HepG2 (cell line): ENCODE measurements around the gene TRRAP. TPM values are rescaled to one million over a fixed set of nuclear protein-coding genes. Genes with fewer than 3 reads are reported as not detected.

Experiments used
- HOXA5 ChIP-seq: sonication (generic); formaldehyde crosslinking; IDR thresholded peaks from 2 replicates; pipeline ENCODE4 v1.4.0; 2020; ENCODE audit warnings: missing genetic modification reagents
- IRX3 ChIP-seq: sonication (generic); formaldehyde crosslinking; IDR thresholded peaks from 2 replicates; pipeline ENCODE4 v1.8.1; 2023; ENCODE audit warnings: mild to moderate bottlenecking, low read depth, missing genetic modification reagents, borderline replicate concordance
- NR2F6 ChIP-seq, 2 experiments: IDR thresholded peaks; 2 replicates each; pipeline ENCODE4 v1.6.1; 2016; ENCODE audit warnings: antibody characterized with exemption in 1 of 2, mild to moderate bottlenecking in 1 of 2
- POLR2G ChIP-seq: fragments of 200-400 bp; formaldehyde crosslinking; IDR thresholded peaks from 2 replicates; pipeline ENCODE4 v1.6.1; 2018; ENCODE audit warnings: mild to moderate bottlenecking, low read depth, low read length, moderate library complexity
- RNF2 ChIP-seq: fragments of 450-650 bp; conservative IDR thresholded peaks from 2 replicates; pipeline ENCODE4 v1.6.1; 2016; ENCODE audit warnings: low read depth
- SP5 ChIP-seq: IDR thresholded peaks from 2 replicates; pipeline ENCODE4 v1.6.1; 2016; ENCODE audit warnings: low read depth, borderline replicate concordance
- SPEN ChIP-seq: sonication (generic); formaldehyde crosslinking; IDR thresholded peaks from 2 replicates; pipeline ENCODE4 v1.5.1; 2020; ENCODE audit warnings: low read depth, mild to moderate bottlenecking, missing genetic modification reagents
- TAF1 ChIP-seq: sonication (generic); formaldehyde crosslinking; IDR thresholded peaks from 2 replicates; pipeline ENCODE4 v1.4.0; 2020; ENCODE audit warnings: missing genetic modification reagents
- ZNF138 ChIP-seq: sonication (generic); formaldehyde crosslinking; IDR thresholded peaks from 2 replicates; pipeline ENCODE4 v1.5.0; 2020; ENCODE audit warnings: mild to moderate bottlenecking, low read depth, missing genetic modification reagents
- ZNF329 ChIP-seq: sonication (generic); formaldehyde crosslinking; IDR thresholded peaks from 2 replicates; pipeline ENCODE4 v1.9.0; 2021; ENCODE audit warnings: low read depth, mild to moderate bottlenecking, missing genetic modification reagents
- ZSCAN9 ChIP-seq: IDR thresholded peaks from 2 replicates; pipeline ENCODE4 v1.6.1; 2016; ENCODE audit warnings: borderline replicate concordance
- polyA plus RNA-seq, 8 experiments: library from polyadenylated mRNA; depleted of rRNA in 3 of 8; stranded (reverse) in 7 of 8; unstranded in 1 of 8; fragments of >200 nt; fragmentation: Illumina TruSeq in 4 of 8; extraction: Trizol in 4 of 8; gene quantifications; 2 replicates each; pipeline versions ENCODE4 v1.2.1 to v1.2.3, GENCODE V29; 2011 to 2016; ENCODE audit warnings: low read depth in 4 of 8, missing spikeins in 1 of 8, mixed read lengths in 1 of 8; ENCODE audit not compliant: insufficient read depth in 1 of 8
- total RNA-seq, 5 experiments: library from RNA; depleted of rRNA; stranded (reverse); fragments of >200 nt; fragmentation: Illumina TruSeq; extraction: Trizol; gene quantifications; 2 replicates each; pipeline ENCODE4 v1.2.3, GENCODE V29; 2016; ENCODE audit warnings: low read depth in 1 of 5
- TF ChIP-seq, protein P1 (sequence below): sonication (generic); formaldehyde crosslinking; IDR thresholded peaks from 2 replicates; pipeline ENCODE4 v1.4.0; 2020; ENCODE audit warnings: missing genetic modification reagents
- TF ChIP-seq, protein P2 (sequence below): IDR thresholded peaks from 2 replicates; pipeline ENCODE4 v1.6.1; 2018; ENCODE audit warnings: missing genetic modification reagents
- TF ChIP-seq, protein P3 (sequence below): sonication (generic); formaldehyde crosslinking; IDR thresholded peaks from 2 replicates; pipeline ENCODE4 v1.4.0; 2020; ENCODE audit warnings: missing genetic modification reagents
- TF ChIP-seq, protein P4 (sequence below): sonication (generic); formaldehyde crosslinking; IDR thresholded peaks from 2 replicates; pipeline ENCODE4 v1.4.0; 2020; ENCODE audit warnings: missing genetic modification reagents, borderline replicate concordance
- TF ChIP-seq, protein P5 (sequence below): sonication (generic); formaldehyde crosslinking; IDR thresholded peaks from 2 replicates; pipeline ENCODE4 v1.4.0; 2020; ENCODE audit warnings: missing genetic modification reagents

TRRAP gene
- total and polyA plus RNA-seq, 2 of the 13 experiments (the other 11 are each of a cell fraction or from before 2014, with no cell fraction given): 8.6 to 10.5 TPM

DNA sequence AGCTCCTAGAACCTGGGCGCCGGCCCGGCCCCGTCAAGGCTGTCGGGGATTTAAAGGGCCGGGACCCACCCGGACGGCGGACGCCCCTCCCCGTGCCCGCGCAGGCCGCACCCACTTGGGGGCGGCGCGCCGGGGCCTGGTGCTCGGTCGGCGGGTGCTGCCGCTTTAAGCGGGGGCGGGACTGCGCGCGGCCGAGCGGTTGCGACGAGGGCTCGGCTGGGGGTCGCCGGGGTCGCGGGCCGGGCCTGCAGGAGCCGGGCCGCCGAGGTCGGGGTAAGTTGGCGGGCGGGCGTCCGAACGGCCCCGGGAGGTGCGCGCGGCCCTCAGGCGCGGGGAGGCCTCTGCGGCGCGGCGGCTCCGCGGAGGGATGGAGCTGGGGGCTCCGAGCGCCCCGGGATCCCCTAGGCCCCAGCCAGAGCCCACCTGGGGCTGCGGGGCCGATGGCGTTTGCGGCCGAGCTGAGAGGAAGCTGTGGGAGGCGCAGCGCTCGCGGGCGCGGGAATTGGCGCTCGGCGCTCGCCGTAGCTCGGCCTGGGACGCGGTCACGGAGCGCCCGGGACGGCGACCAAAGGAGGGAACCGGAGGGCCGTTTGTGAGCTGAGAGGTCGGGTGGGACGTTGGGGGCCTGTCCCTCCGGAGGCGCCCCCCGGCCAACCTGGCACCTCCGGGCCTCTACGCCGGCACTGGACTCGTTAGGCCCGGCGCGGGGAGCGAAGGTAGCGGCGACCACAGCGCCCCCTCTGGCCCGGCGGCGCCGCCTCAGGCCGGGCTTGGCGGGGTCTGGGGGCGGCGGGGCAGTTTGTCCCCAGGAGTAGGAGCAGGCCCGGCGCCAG, at the start of gene TRRAP (continued):
- TF ChIP-seq, protein P1, sequence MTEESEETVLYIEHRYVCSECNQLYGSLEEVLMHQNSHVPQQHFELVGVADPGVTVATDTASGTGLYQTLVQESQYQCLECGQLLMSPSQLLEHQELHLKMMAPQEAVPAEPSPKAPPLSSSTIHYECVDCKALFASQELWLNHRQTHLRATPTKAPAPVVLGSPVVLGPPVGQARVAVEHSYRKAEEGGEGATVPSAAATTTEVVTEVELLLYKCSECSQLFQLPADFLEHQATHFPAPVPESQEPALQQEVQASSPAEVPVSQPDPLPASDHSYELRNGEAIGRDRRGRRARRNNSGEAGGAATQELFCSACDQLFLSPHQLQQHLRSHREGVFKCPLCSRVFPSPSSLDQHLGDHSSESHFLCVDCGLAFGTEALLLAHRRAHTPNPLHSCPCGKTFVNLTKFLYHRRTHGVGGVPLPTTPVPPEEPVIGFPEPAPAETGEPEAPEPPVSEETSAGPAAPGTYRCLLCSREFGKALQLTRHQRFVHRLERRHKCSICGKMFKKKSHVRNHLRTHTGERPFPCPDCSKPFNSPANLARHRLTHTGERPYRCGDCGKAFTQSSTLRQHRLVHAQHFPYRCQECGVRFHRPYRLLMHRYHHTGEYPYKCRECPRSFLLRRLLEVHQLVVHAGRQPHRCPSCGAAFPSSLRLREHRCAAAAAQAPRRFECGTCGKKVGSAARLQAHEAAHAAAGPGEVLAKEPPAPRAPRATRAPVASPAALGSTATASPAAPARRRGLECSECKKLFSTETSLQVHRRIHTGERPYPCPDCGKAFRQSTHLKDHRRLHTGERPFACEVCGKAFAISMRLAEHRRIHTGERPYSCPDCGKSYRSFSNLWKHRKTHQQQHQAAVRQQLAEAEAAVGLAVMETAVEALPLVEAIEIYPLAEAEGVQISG (CRISPR knock-in tag): peak; percentile 99
- TF ChIP-seq IRX3 (peak; percentile 86), ZNF138 (peak; percentile 47; the same call in 1 of the 2 replicates), NR2F6 (IDR thresholded peaks at IDR 0.05) (no peak), NR2F6 (CRISPR knock-in tag; IDR thresholded peaks at IDR 0.05) (no peak), SP5 (peak; percentile 38; the same call in 1 of the 2 replicates), ZNF329 (no peak), TAF1 (CRISPR knock-in tag) (peak; percentile 52), ZSCAN9 (CRISPR knock-in tag) (0 out of 2 replicates have a peak, but pooled peaks have one; percentile 22), SPEN (CRISPR knock-in tag) (peak; percentile 83; the same call in 1 of the 2 replicates), HOXA5 (CRISPR knock-in tag) (0 out of 2 replicates have a peak, but pooled peaks have one; percentile 21), RNF2 (0 out of 2 replicates have a peak, but pooled peaks have one; percentile 16), POLR2G (peak; percentile 57)
- TF ChIP-seq, protein P2, sequence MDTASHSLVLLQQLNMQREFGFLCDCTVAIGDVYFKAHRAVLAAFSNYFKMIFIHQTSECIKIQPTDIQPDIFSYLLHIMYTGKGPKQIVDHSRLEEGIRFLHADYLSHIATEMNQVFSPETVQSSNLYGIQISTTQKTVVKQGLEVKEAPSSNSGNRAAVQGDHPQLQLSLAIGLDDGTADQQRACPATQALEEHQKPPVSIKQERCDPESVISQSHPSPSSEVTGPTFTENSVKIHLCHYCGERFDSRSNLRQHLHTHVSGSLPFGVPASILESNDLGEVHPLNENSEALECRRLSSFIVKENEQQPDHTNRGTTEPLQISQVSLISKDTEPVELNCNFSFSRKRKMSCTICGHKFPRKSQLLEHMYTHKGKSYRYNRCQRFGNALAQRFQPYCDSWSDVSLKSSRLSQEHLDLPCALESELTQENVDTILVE (CRISPR knock-in tag): 0 out of 2 replicates have a peak, but pooled peaks have one; percentile 39
- TF ChIP-seq, protein P3, sequence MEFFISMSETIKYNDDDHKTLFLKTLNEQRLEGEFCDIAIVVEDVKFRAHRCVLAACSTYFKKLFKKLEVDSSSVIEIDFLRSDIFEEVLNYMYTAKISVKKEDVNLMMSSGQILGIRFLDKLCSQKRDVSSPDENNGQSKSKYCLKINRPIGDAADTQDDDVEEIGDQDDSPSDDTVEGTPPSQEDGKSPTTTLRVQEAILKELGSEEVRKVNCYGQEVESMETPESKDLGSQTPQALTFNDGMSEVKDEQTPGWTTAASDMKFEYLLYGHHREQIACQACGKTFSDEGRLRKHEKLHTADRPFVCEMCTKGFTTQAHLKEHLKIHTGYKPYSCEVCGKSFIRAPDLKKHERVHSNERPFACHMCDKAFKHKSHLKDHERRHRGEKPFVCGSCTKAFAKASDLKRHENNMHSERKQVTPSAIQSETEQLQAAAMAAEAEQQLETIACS (CRISPR knock-in tag): peak; percentile 68
- TF ChIP-seq, protein P4, sequence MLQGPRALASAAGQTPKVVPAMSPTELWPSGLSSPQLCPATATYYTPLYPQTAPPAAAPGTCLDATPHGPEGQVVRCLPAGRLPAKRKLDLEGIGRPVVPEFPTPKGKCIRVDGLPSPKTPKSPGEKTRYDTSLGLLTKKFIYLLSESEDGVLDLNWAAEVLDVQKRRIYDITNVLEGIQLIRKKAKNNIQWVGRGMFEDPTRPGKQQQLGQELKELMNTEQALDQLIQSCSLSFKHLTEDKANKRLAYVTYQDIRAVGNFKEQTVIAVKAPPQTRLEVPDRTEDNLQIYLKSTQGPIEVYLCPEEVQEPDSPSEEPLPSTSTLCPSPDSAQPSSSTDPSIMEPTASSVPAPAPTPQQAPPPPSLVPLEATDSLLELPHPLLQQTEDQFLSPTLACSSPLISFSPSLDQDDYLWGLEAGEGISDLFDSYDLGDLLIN (CRISPR knock-in tag): peak; percentile 64; the same call in 1 of the 2 replicates
- TF ChIP-seq, protein P5, sequence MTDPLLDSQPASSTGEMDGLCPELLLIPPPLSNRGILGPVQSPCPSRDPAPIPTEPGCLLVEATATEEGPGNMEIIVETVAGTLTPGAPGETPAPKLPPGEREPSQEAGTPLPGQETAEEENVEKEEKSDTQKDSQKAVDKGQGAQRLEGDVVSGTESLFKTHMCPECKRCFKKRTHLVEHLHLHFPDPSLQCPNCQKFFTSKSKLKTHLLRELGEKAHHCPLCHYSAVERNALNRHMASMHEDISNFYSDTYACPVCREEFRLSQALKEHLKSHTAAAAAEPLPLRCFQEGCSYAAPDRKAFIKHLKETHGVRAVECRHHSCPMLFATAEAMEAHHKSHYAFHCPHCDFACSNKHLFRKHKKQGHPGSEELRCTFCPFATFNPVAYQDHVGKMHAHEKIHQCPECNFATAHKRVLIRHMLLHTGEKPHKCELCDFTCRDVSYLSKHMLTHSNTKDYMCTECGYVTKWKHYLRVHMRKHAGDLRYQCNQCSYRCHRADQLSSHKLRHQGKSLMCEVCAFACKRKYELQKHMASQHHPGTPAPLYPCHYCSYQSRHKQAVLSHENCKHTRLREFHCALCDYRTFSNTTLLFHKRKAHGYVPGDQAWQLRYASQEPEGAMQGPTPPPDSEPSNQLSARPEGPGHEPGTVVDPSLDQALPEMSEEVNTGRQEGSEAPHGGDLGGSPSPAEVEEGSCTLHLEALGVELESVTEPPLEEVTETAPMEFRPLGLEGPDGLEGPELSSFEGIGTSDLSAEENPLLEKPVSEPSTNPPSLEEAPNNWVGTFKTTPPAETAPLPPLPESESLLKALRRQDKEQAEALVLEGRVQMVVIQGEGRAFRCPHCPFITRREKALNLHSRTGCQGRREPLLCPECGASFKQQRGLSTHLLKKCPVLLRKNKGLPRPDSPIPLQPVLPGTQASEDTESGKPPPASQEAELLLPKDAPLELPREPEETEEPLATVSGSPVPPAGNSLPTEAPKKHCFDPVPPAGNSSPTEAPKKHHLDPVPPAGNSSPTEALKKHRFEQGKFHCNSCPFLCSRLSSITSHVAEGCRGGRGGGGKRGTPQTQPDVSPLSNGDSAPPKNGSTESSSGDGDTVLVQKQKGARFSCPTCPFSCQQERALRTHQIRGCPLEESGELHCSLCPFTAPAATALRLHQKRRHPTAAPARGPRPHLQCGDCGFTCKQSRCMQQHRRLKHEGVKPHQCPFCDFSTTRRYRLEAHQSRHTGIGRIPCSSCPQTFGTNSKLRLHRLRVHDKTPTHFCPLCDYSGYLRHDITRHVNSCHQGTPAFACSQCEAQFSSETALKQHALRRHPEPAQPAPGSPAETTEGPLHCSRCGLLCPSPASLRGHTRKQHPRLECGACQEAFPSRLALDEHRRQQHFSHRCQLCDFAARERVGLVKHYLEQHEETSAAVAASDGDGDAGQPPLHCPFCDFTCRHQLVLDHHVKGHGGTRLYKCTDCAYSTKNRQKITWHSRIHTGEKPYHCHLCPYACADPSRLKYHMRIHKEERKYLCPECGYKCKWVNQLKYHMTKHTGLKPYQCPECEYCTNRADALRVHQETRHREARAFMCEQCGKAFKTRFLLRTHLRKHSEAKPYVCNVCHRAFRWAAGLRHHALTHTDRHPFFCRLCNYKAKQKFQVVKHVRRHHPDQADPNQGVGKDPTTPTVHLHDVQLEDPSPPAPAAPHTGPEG (CRISPR knock-in tag): peak; percentile 76; the same call in 1 of the 2 replicates
